OCI-LY7 (cell line): Measurements from ENCODE around the gene HDGFL2. TPM values are rescaled to one million over a fixed set of nuclear protein-coding genes. Genes with fewer than 3 reads are reported as not detected.

Experiments
- BruUV-seq: library from RNA; stranded (reverse); fragments of 400-500 nt; replicated peaks from 2 replicates; lab custom pipeline; 2021; lab: Mats Ljungman, UMichigan
- CTCF ChIA-PET: fragments of 300-600 bp; sonication (Branson Sonifier 250); formaldehyde crosslinking; loops from one replicate; lab custom pipeline; 2022; ENCODE audit warnings: antibody characterized with exemption; ENCODE audit not compliant: unreplicated experiment; lab: Charles Lee
- POLR2A ChIA-PET: fragments of 300-600 bp; sonication (Branson Sonifier 250); formaldehyde crosslinking; loops from one replicate; lab custom pipeline; 2022; ENCODE audit warnings: antibody characterized with exemption; lab: Charles Lee
- DNase-seq: peaks from one replicate; pipeline ENCODE4 v3.0.0-alpha.2; 2015; ENCODE audit warnings: low spot score
- H2AFZ ChIP-seq: fragments of 200-600 bp; sonication (generic), shearing (Covaris generic); 2 replicates; pipeline ENCODE4 v1.6.1; 2014; ENCODE audit warnings: mild to moderate bottlenecking, antibody characterized with exemption, low read length, moderate library complexity
- H3K27ac ChIP-seq: fragments of 200-600 bp; sonication (generic); 2 replicates; pipeline ENCODE4 v1.5.1; 2014; ENCODE audit warnings: mixed run types, low read depth, mild to moderate bottlenecking, moderate library complexity, low read length, inconsistent platforms; ENCODE audit not compliant: poor library complexity, severe bottlenecking
- H3K36me3 ChIP-seq: fragments of 200-600 bp; sonication (generic); 2 replicates; pipeline ENCODE4 v1.6.1; 2014; ENCODE audit warnings: mild to moderate bottlenecking, antibody characterized with exemption, low read length, moderate library complexity, mixed read lengths; ENCODE audit not compliant: insufficient read depth
- H3K4me1 ChIP-seq: fragments of 200-600 bp; sonication (generic); 2 replicates; pipeline ENCODE4 v1.5.1; 2014; ENCODE audit warnings: mild to moderate bottlenecking, low read length; ENCODE audit not compliant: insufficient read depth, poor library complexity, severe bottlenecking
- H3K4me2 ChIP-seq: fragments of 200-600 bp; sonication (generic); 2 replicates; pipeline ENCODE4 v1.6.1; 2014; ENCODE audit warnings: mild to moderate bottlenecking, low read length
- H3K4me3 ChIP-seq: fragments of 200-600 bp; sonication (generic); 2 replicates; pipeline ENCODE4 v1.5.1; 2014; ENCODE audit warnings: mild to moderate bottlenecking, low read depth, low read length; ENCODE audit not compliant: poor library complexity, severe bottlenecking
- H3K79me2 ChIP-seq: fragments of 200-600 bp; sonication (generic); 2 replicates; pipeline ENCODE4 v1.6.1; 2016; ENCODE audit warnings: low read depth, mild to moderate bottlenecking, low read length, moderate library complexity, mixed read lengths; ENCODE audit not compliant: insufficient read depth
- H3K9me2 ChIP-seq: fragments of 200-600 bp; sonication (generic); 2 replicates; pipeline ENCODE4 v1.6.1; 2016; ENCODE audit warnings: mild to moderate bottlenecking, low read length, mixed read lengths; ENCODE audit not compliant: insufficient read depth
- H3K9me3 ChIP-seq: fragments of 200-600 bp; sonication (generic); 2 replicates; pipeline ENCODE4 v1.6.1; 2014; ENCODE audit warnings: mild to moderate bottlenecking, mixed run types, low read length, mixed read lengths
- H4K20me1 ChIP-seq: fragments of 200-600 bp; sonication (generic); 2 replicates; pipeline ENCODE4 v1.6.1; 2014; ENCODE audit warnings: mild to moderate bottlenecking, antibody characterized with exemption, low read length, moderate library complexity, mixed read lengths; ENCODE audit not compliant: insufficient read depth
- EZH2phosphoT487 ChIP-seq: fragments of 200-600 bp; sonication (generic); IDR thresholded peaks from 2 replicates; pipeline ENCODE4 v1.6.1; 2018; ENCODE audit warnings: low read depth, borderline replicate concordance, mild to moderate bottlenecking, mixed run types, antibody characterized with exemption, low read length, moderate library complexity, mixed read lengths
- intact Hi-C: fragments of 100-400 bp; cut with micrococcal nuclease; formaldehyde crosslinking; loops from one replicate; pipeline ENCODE4 v1.10.0; 2022; ENCODE audit not compliant: unreplicated experiment
- total RNA-seq, 2 experiments: library from RNA; depleted of rRNA in 1 of 2; stranded (reverse); fragments of >200 nt in 1 of 2; shearing (Covaris generic) in 1 of 2; gene quantifications; 2 replicates each; pipeline ENCODE4 v1.2.3, GENCODE V29; 2014 to 2022
- TF ChIP-seq, protein P1 (sequence below): fragments of 200-600 bp; sonication (generic); conservative IDR thresholded peaks from 2 replicates; pipeline ENCODE4 v1.5.1; 2014; ENCODE audit warnings: mild to moderate bottlenecking, antibody characterized with exemption, low read length, moderate library complexity, mixed read lengths

Gene HDGFL2
- total RNA-seq, 2 experiments from 2014 or later = 54.5 to 85.9 TPM

DNA sequence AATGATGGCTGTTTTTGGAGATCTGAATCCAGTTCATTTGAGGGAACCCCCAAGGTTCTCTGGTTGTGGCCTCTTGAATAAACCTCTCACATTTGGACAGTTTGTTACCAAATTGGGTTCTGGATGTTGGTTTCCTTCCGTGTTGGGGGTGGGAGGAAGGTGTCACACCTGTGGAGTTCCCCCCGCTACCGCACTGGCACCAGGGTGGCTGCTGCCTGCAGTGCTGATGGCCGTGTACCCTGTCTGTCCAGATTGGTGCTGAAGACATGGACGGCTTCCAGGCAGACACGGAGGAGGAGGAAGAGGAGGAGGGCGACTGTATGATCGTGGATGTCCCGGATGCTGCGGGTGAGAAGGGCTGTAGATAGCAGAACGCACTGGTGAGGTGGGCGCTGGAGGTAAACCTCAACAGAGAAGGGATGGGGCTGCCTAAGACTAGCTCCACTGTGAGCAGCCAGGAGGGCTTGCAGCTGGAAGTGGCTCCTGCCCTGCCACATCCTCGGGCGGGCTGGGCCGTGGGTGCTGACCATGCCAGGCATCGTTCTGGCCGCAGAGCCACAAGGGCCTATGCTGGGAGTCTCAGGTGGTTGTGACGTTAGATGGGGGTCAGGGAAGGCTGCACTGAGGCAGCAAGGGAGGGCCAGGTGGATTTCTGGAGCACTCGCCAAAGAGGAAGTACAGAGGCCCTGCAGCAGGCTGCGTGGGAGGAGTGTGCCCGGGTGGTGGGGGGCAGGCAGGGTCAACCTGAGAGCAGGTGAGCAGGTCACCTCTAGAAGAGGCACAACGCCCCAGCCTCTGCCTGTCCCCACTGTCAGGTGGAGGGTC lies 29.9 kb upstream of the HDGFL2 start:
- ChIA-PET POLR2A (no interaction called here), CTCF (no interaction called here)
- no peak overlapping the region for H2AFZ ChIP-seq
- H3K4me3 ChIP-seq = no peak overlapping the region
- no peaks in the 10 kb centered on the region; the same call in 1 of the 2 replicates for H4K20me1 ChIP-seq
- peak overlapping the region; percentile 37 for H3K27ac ChIP-seq
- H3K79me2 ChIP-seq = no peaks in the 10 kb centered on the region
- H3K4me1 ChIP-seq = peaks cover 8% of the 10 kb centered on the region
- peaks cover 89% of the 10 kb centered on the region for H3K36me3 ChIP-seq
- DNase-seq = no peak
- BruUV-seq = no TSS peak
- intact Hi-C loops = no loop called here
- H3K9me3 ChIP-seq = no peaks in the 10 kb centered on the region
- no peak overlapping the region for H3K4me2 ChIP-seq
- TF ChIP-seq, protein P1, sequence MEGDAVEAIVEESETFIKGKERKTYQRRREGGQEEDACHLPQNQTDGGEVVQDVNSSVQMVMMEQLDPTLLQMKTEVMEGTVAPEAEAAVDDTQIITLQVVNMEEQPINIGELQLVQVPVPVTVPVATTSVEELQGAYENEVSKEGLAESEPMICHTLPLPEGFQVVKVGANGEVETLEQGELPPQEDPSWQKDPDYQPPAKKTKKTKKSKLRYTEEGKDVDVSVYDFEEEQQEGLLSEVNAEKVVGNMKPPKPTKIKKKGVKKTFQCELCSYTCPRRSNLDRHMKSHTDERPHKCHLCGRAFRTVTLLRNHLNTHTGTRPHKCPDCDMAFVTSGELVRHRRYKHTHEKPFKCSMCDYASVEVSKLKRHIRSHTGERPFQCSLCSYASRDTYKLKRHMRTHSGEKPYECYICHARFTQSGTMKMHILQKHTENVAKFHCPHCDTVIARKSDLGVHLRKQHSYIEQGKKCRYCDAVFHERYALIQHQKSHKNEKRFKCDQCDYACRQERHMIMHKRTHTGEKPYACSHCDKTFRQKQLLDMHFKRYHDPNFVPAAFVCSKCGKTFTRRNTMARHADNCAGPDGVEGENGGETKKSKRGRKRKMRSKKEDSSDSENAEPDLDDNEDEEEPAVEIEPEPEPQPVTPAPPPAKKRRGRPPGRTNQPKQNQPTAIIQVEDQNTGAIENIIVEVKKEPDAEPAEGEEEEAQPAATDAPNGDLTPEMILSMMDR = no peak
- no peak for TF ChIP-seq EZH2phosphoT487
- no peaks in the 10 kb centered on the region for H3K9me2 ChIP-seq

DNA sequence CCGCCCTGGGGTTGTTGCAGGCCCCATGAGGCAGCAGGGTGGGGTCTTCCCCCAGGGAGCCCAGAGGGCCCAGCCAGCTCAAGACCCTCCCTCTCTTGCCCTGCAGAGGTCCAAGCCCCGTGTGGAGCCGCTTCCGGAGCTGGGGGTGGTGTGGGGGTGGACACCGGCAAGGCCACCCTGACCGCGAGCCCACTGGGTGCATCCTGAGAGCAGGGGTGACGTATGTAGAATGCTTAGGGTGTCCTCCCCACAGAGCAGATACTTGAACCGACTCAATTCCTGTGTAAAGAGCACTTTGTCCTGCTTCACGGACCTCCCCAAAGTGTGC lies 29.3 kb upstream of the HDGFL2 start:
- Histone ChIP-seq H3K27ac (peak overlapping the region; percentile 37), H3K4me1 (peaks cover 8% of the 10 kb centered on the region), H2AFZ (no peak overlapping the region), H3K4me3 (no peak overlapping the region), H4K20me1 (no peaks in the 10 kb centered on the region; the same call in 1 of the 2 replicates), H3K9me2 (no peaks in the 10 kb centered on the region), H3K36me3 (peaks cover 92% of the 10 kb centered on the region), H3K9me3 (no peaks in the 10 kb centered on the region), H3K79me2 (no peaks in the 10 kb centered on the region), H3K4me2 (no peak overlapping the region)
- CTCF ChIA-PET = no interaction called here
- POLR2A ChIA-PET = no interaction called here
- DNase-seq = no peak
- intact Hi-C loops = no loop called here
- TF ChIP-seq, protein P1 = no peak
- TF ChIP-seq EZH2phosphoT487 = no peak
- TSS peak; percentile 91 for BruUV-seq

DNA sequence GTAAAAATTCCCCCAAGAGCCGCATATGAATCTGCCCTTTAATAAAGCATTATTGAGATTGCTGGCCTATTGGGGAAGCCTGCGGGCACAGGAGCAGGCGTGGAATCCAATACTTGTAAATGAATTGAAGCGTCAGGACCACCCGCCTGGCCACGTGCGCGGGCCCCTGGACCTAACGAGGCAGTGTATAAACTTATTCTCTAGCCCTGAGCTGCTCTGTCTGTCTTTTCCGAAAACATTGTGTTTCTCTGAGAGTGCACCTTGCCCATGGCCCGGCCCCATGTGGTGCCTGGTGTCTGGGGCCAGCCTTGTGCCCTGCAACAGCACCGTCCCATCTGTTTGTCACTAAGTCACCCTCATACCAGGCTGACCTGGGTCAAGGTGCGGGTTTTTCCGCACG lies 28.9 kb upstream of the HDGFL2 start:
- H3K4me1 ChIP-seq = peaks cover 8% of the 10 kb centered on the region
- peaks cover 92% of the 10 kb centered on the region for H3K36me3 ChIP-seq
- H2AFZ ChIP-seq = no peak overlapping the region
- H3K9me3 ChIP-seq = no peaks in the 10 kb centered on the region
- ChIA-PET CTCF (no interaction called here), POLR2A (no interaction called here)
- no peak for DNase-seq
- H3K4me2 ChIP-seq = no peak overlapping the region
- no peak overlapping the region for H3K4me3 ChIP-seq
- no peaks in the 10 kb centered on the region; the same call in 1 of the 2 replicates for H4K20me1 ChIP-seq
- no TSS peak for BruUV-seq
- no peak for TF ChIP-seq EZH2phosphoT487
- TF ChIP-seq, protein P1 = no peak
- no peak overlapping the region for H3K27ac ChIP-seq
- no peaks in the 10 kb centered on the region for H3K9me2 ChIP-seq
- intact Hi-C loops = no loop called here
- H3K79me2 ChIP-seq = no peaks in the 10 kb centered on the region
